ENCODE data around the gene KIAA0753. TPM values are rescaled to one million over a fixed set of nuclear protein-coding genes. Genes with fewer than 3 reads are reported as not detected.

The KIAA0753 gene
- total RNA-seq, result 42.1 TPM

GRCh38 chr17:6640536-6641246, at the start of gene KIAA0753, which contains the start of gene TXNDC17:
TSS of gene KIAA0753 (minus strand) at chr17:6640711. CDS start at chr17:6635103, 5,608 bp downstream.
TSS of gene TXNDC17 (plus strand) at chr17:6641060. CDS start at chr17:6641083, 23 bp downstream.
- DNase-seq (ENCODE audit: low spot score), result peak; percentile 94

GRCh38 chr17:6688944-6689343, 48.4 kb upstream of the KIAA0753 start:
- DNase-seq (ENCODE audit: low spot score), result no peak

GRCh38 chr17:6686026-6686425, 45.5 kb upstream of the KIAA0753 start:
- DNase-seq (ENCODE audit: low spot score), result no peak

GRCh38 chr17:6684881-6685767, 44.6 kb upstream of the KIAA0753 start:
- no peak for DNase-seq (ENCODE audit: low spot score)

GRCh38 chr17:6684460-6684783, 43.9 kb upstream of the KIAA0753 start:
- DNase-seq (ENCODE audit: low spot score), result no peak

- no peak for DNase-seq (ENCODE audit: low spot score)
Measured at GRCh38 chr17:6683730-6684459, 43.4 kb upstream of the KIAA0753 start.

- no peak for DNase-seq (ENCODE audit: low spot score)
Measured at GRCh38 chr17:6683081-6683684, 42.7 kb upstream of the KIAA0753 start.

- no peak for DNase-seq (ENCODE audit: low spot score)
Measured at GRCh38 chr17:6682339-6682738, 41.8 kb upstream of the KIAA0753 start.

- no peak for DNase-seq (ENCODE audit: low spot score)
Measured at GRCh38 chr17:6681671-6682070, 41.2 kb upstream of the KIAA0753 start.

- DNase-seq (ENCODE audit: low spot score), result no peak
Measured at GRCh38 chr17:6681176-6681575, 40.7 kb upstream of the KIAA0753 start.

- DNase-seq (ENCODE audit: low spot score), result no peak
Measured at GRCh38 chr17:6679241-6679640, 38.7 kb upstream of the KIAA0753 start.

- no peak for DNase-seq (ENCODE audit: low spot score)
Measured at GRCh38 chr17:6677946-6678345, 37.4 kb upstream of the KIAA0753 start.

- no peak for DNase-seq (ENCODE audit: low spot score)
Measured at GRCh38 chr17:6677158-6677831, 36.8 kb upstream of the KIAA0753 start.

- DNase-seq (ENCODE audit: low spot score), result no peak
Measured at GRCh38 chr17:6676802-6677157, 36.3 kb upstream of the KIAA0753 start.

GRCh38 chr17:6675201-6675825, 34.8 kb upstream of the KIAA0753 start:
- DNase-seq (ENCODE audit: low spot score), result no peak

GRCh38 chr17:6674586-6674985, 34.1 kb upstream of the KIAA0753 start:
- DNase-seq (ENCODE audit: low spot score), result no peak

GRCh38 chr17:6671431-6671830, 30.9 kb upstream of the KIAA0753 start:
- no peak for DNase-seq (ENCODE audit: low spot score)

GRCh38 chr17:6670999-6671398, 30.5 kb upstream of the KIAA0753 start:
- DNase-seq (ENCODE audit: low spot score), result no peak

GRCh38 chr17:6670571-6670970, 30.1 kb upstream of the KIAA0753 start:
- no peak for DNase-seq (ENCODE audit: low spot score)

GRCh38 chr17:6669479-6670212, 29.1 kb upstream of the KIAA0753 start:
- no peak for DNase-seq (ENCODE audit: low spot score)
